Ovary (tissue), 9 donors: ENCODE results near the gene SELENOW. TPM values are rescaled to one million over a fixed set of nuclear protein-coding genes. Genes with fewer than 3 reads are reported as not detected.

ENCODE experiments used
- DNase-seq, 5 donors: peaks; one replicate each; pipeline ENCODE4 v3.0.0-alpha.2; 2019 to 2020
- H3K27ac ChIP-seq, 2 donors: fragments of 200-600 bp; one replicate each; pipeline versions ENCODE4 v1.5.1 to v1.8.0; 2019 to 2022
- H3K27me3 ChIP-seq: fragments of 200-600 bp; one replicate; pipeline ENCODE4 v1.8.0; 2022
- H3K36me3 ChIP-seq: fragments of 200-600 bp; sonication (generic); one replicate; pipeline ENCODE4 v1.5.1; 2019
- H3K4me1 ChIP-seq: one replicate; pipeline ENCODE4 v1.8.1; 2013; ENCODE audit warnings: mild to moderate bottlenecking, moderate library complexity; ENCODE audit not compliant: insufficient read depth
- H3K4me3 ChIP-seq: fragments of 200-600 bp; sonication (generic); one replicate; pipeline ENCODE4 v1.5.1; 2017
- H3K9me3 ChIP-seq, 2 donors: fragments of 200-600 bp in 1 of 2; sonication (generic) in 1 of 2; one replicate each; pipeline versions ENCODE4 v1.5.1 to v1.8.1; 2013 to 2019; ENCODE audit warnings: mild to moderate bottlenecking in 1 of 2, moderate library complexity in 1 of 2
- CTCF ChIP-seq, 3 donors: fragments of 450-650 bp in 2 of 3; fragments of 200-600 bp in 1 of 3; IDR thresholded peaks; one replicate each; pipeline versions ENCODE4 v1.5.1 to v1.8.0; 2016 to 2022; ENCODE audit warnings: antibody characterized with exemption in 3 of 3, mild to moderate bottlenecking in 1 of 3
- EP300 ChIP-seq: sonication (generic); formaldehyde crosslinking; IDR thresholded peaks from one replicate; pipeline ENCODE4 v1.6.1; 2017; ENCODE audit warnings: antibody characterized with exemption
- POLR2A ChIP-seq: fragments of 450-650 bp; IDR thresholded peaks from one replicate; pipeline ENCODE4 v1.6.1; 2017; ENCODE audit warnings: antibody characterized with exemption, mild to moderate bottlenecking, moderate library complexity
- WGBS, 3 donors: extraction: QIAGEN DNeasy Blood & Tissue Kit in 1 of 3; methylation state at CpG; one replicate each; pipeline versions ENCODE4 v1.1.5 to v1.1.7; 2013 to 2017; 5-methylcytosine and 5-hydroxymethylcytosine counted together
- intact Hi-C, 4 donors: fragments of 100-400 bp; cut with DNase I; formaldehyde crosslinking; loops; one replicate each; pipeline versions ENCODE4 v1.11.0 to v1.15.1; 2022 to 2023
- polyA plus RNA-seq, 2 donors: library from polyadenylated mRNA; stranded (reverse); fragments of 200-250 nt in 1 of 2; fragments of 350-450 nt in 1 of 2; fragmentation: Illumina TruSeq in 1 of 2; extraction: RNeasy Lipid Tissue Mini Kit (QIAGEN cat#74804) in 1 of 2; gene quantifications; one replicate each; pipeline ENCODE4 v1.2.3, GENCODE V29; 2013 to 2014
- small RNA-seq: library from RNA; depleted of rRNA; stranded (forward); fragments of <200 nt; gene quantifications from one replicate; pipeline ENCODE3, GENCODE V24; 2016
- total RNA-seq, 7 donors: library from RNA; depleted of rRNA in 2 of 7; stranded (reverse); fragments of >200 nt in 2 of 7; fragmentation: NEBNext Ultra II Directional in 3 of 7; extraction: Animal tissue kit (Norgen Biotek cat#: 25700) in 3 of 7; gene quantifications; one replicate each; pipeline versions ENCODE4 v1.1.0 to v1.2.4, GENCODE V29; 2016 to 2023
- donor health status: DM: no; HTN: no; CAD: no; lungs with moderate emphysema.
- donor health status: DM: no; HTN: no; CAD: no.
- donor health status: Bipolar disorder and iron deficiency.
- donor health status: DM: yes; HTN: yes; CAD: no.
- donor health status: DM: no; HTN: no; CAD: no.
- donor health status: DM: yes; HTN: yes; CAD: no.

The SELENOW gene
- total and polyA plus RNA-seq, 9 donors, result 169 to 412 (median 257) TPM

- no peaks in the 10 kb centered on the region for H3K9me3 ChIP-seq
- no peak overlapping the region for H3K27ac ChIP-seq
- H3K36me3 ChIP-seq, result no peaks in the 10 kb centered on the region
- H3K27me3 ChIP-seq, result no peaks in the 10 kb centered on the region
- H3K4me1 ChIP-seq, result no peaks in the 10 kb centered on the region
- no peak for TF ChIP-seq EP300
- no peak for TF ChIP-seq POLR2A
- TF ChIP-seq CTCF (IDR thresholded peaks at IDR 0.05), result no peak
- 80 to 92% (median 89%) methylated on average over 4 of the region's 4 CpGs for WGBS, 3 donors
- DNase-seq, result no peak
- intact Hi-C loops, result no loop called here
- H3K4me3 ChIP-seq, result no peak overlapping the region
These were observed 54.2 kb downstream of the SELENOW start for GRCh38 chr19:47832723-47833122.

Small RNA genes lying within 50 kb of the gene (small RNA-seq; reads per million reads assigned to genes)
- gene AC008745.1, result not detected
- gene SNORD23, result not detected

Other genes starting within 250 kb of the SELENOW start
- 1 to 10 TPM in 5 of 7 donors, under 1 TPM in 2; 0.62 to 2.5 (median 1.5) TPM for gene ZNF541, start 205.6 kb upstream of the SELENOW start, total RNA-seq
- 1 to 10 TPM in 1 of 2 donors, under 1 TPM in 1; 0.97 to 1.8 TPM for gene ZNF541, start 205.6 kb upstream of the SELENOW start, polyA plus RNA-seq
- gene BICRA, start 169.6 kb upstream of the SELENOW start, total RNA-seq, result 10 to 100 TPM in 5 of 7 donors, 1 to 10 TPM in 2; 3.7 to 21.7 (median 13.1) TPM
- gene BICRA, start 169.6 kb upstream of the SELENOW start, polyA plus RNA-seq, result 10 to 100 TPM in 1 of 2 donors, 1 to 10 TPM in 1; 8.1 to 10.1 TPM
- gene EHD2, start 65.3 kb upstream of the SELENOW start, total RNA-seq, result 100 to 1,000 TPM in 5 of 7 donors, 10 to 100 TPM in 2; 28.0 to 162 (median 129) TPM
- 10 to 100 TPM; 62.4 to 86.0 TPM for gene EHD2, start 65.3 kb upstream of the SELENOW start, polyA plus RNA-seq
- 100 to 1,000 TPM; 645 to 985 (median 727) TPM for gene NOP53, start 33.2 kb upstream of the SELENOW start, total RNA-seq
- 1,000 to 10,000 TPM in 1 of 2 donors, 100 to 1,000 TPM in 1; 591 to 1,198 TPM for gene NOP53, start 33.2 kb upstream of the SELENOW start, polyA plus RNA-seq
- gene TPRX1, start 25.8 kb downstream of the SELENOW start, total RNA-seq, result not detected
- not detected for gene TPRX1, start 25.8 kb downstream of the SELENOW start, polyA plus RNA-seq
- gene CRX, start 43.2 kb downstream of the SELENOW start, total RNA-seq, result not detected
- gene CRX, start 43.2 kb downstream of the SELENOW start, polyA plus RNA-seq, result not detected
- not detected for gene TPRX2, start 80.5 kb downstream of the SELENOW start, total RNA-seq
- gene TPRX2, start 80.5 kb downstream of the SELENOW start, polyA plus RNA-seq, result not detected
- gene SULT2A1, start 107.6 kb downstream of the SELENOW start, total RNA-seq, result 1 to 10 TPM in 1 of 7 donors, under 1 TPM in 3, not detected in 3; 0.12 to 1.3 (median 0.32) TPM
- 1 to 10 TPM in 1 of 2 donors, under 1 TPM in 1; 0.29 to 2.5 TPM for gene SULT2A1, start 107.6 kb downstream of the SELENOW start, polyA plus RNA-seq
- not detected for gene BSPH1, start 213.5 kb downstream of the SELENOW start, total RNA-seq
- gene BSPH1, start 213.5 kb downstream of the SELENOW start, polyA plus RNA-seq, result not detected
- gene ELSPBP1, start 215.9 kb downstream of the SELENOW start, total RNA-seq, result not detected
- under 1 TPM in 1 of 2 donors, not detected in 1; 0.55 TPM for gene ELSPBP1, start 215.9 kb downstream of the SELENOW start, polyA plus RNA-seq